ENCODE results near the gene FRS3. TPM values are rescaled to one million over a fixed set of nuclear protein-coding genes. Genes with fewer than 3 reads are reported as not detected.

The FRS3 gene, protein sequence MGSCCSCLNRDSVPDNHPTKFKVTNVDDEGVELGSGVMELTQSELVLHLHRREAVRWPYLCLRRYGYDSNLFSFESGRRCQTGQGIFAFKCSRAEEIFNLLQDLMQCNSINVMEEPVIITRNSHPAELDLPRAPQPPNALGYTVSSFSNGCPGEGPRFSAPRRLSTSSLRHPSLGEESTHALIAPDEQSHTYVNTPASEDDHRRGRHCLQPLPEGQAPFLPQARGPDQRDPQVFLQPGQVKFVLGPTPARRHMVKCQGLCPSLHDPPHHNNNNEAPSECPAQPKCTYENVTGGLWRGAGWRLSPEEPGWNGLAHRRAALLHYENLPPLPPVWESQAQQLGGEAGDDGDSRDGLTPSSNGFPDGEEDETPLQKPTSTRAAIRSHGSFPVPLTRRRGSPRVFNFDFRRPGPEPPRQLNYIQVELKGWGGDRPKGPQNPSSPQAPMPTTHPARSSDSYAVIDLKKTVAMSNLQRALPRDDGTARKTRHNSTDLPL
- polyA plus RNA-seq (2012; ENCODE audit: insufficient read length, low read depth) = 8.2 TPM

DNA sequence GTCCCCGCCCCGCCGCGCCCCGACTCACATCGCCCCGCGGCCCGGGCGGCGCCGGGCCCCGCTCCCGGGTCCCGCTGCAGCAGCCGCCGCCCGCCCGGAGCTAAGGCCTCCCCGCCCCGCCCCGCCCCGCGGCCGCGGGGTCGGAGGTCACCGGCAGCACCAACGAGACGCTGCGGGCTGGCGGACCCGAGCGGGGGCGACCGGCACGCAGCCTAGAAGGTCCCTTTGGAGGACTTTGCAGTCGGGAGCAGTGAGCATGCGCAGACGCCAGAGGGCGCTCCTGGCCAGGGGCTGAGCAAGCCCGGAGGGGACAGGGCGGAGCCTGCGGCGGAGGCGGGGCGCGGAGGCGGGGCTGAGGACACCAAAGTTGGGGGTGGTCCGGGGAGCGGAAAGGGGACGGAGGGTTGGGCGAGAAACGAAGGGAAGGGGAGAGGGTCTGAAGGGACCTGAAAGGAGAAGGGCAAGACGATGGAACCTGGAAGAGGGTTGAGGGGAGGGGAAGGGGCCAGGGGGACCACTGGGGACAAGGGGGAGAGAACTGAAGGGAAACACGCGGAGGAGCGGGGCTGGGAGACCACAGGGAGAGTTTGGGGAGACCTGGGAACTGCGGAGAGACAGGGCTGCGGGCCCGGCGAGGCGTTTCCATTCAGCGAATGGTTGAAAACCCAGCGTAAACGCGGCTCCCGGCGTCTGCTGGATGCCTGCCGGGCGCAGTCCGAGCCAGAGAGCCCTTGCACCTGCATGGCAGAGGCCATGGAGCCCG, at the start of gene FRS3:
Gene FRS3 (minus strand): TSS at position 113 of the 763 bp plus-strand sequence. CDS start 2,913 bp downstream, outside the sequence.
- peak; percentile 35; the same call in 1 of the 2 replicates for TF ChIP-seq POLR2AphosphoS5 (IDR thresholded peaks at IDR 0.05; ENCODE audit: low read depth, low read length)
- no peak for TF ChIP-seq TAF1 (IDR thresholded peaks at IDR 0.05; ENCODE audit: borderline replicate concordance, insufficient read depth, low read length)
- no peak for TF ChIP-seq SIN3A (IDR thresholded peaks at IDR 0.05; ENCODE audit: borderline replicate concordance, insufficient read depth, low read length)
- TF ChIP-seq, protein P1, sequence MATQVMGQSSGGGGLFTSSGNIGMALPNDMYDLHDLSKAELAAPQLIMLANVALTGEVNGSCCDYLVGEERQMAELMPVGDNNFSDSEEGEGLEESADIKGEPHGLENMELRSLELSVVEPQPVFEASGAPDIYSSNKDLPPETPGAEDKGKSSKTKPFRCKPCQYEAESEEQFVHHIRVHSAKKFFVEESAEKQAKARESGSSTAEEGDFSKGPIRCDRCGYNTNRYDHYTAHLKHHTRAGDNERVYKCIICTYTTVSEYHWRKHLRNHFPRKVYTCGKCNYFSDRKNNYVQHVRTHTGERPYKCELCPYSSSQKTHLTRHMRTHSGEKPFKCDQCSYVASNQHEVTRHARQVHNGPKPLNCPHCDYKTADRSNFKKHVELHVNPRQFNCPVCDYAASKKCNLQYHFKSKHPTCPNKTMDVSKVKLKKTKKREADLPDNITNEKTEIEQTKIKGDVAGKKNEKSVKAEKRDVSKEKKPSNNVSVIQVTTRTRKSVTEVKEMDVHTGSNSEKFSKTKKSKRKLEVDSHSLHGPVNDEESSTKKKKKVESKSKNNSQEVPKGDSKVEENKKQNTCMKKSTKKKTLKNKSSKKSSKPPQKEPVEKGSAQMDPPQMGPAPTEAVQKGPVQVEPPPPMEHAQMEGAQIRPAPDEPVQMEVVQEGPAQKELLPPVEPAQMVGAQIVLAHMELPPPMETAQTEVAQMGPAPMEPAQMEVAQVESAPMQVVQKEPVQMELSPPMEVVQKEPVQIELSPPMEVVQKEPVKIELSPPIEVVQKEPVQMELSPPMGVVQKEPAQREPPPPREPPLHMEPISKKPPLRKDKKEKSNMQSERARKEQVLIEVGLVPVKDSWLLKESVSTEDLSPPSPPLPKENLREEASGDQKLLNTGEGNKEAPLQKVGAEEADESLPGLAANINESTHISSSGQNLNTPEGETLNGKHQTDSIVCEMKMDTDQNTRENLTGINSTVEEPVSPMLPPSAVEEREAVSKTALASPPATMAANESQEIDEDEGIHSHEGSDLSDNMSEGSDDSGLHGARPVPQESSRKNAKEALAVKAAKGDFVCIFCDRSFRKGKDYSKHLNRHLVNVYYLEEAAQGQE (IDR thresholded peaks at IDR 0.05; ENCODE audit: insufficient read depth in 1 of 2, low read depth in 2 of 2, low read length in 2 of 2) = no peak

DNA sequence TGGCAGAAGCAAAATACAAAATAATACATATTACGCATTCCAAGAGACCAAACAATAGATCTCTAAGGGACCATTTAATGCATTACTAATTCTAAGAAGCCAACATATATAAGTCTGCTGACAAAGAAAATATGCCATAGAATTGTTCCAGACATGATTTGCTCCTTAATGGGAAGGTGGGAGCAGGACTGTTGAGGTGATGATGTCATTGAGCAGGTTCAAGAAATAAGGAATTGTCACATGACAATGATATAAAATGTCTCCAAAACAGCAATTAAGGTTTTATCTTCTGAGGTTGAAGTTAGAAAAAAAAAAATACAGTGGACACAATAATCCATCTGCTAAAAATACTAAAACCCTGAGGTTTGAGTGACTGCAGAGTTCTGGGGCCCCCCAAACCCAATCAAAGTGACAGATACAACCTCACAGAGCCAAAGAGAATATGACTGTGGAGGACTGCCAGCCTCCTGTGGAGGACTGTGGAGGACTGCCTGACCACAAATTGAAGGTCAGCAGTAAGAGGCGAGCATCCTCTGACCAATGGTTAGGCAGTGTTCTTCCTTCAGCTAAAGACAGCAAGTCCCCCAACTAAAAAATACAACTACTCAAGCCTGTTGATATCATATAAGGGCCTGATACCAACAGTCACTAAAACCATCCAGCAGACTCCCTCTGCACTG, 46.8 kb upstream of the FRS3 start:
- TF ChIP-seq FOXP2 (optimal IDR thresholded peaks at IDR 0.05; ENCODE audit: borderline replicate concordance, extremely low read depth, extremely low read length, insufficient read depth) = no peak
- TF ChIP-seq TAF1 (IDR thresholded peaks at IDR 0.05; ENCODE audit: borderline replicate concordance, insufficient read depth, low read length) = no peak
- no peak for TF ChIP-seq SIN3A (IDR thresholded peaks at IDR 0.05; ENCODE audit: borderline replicate concordance, insufficient read depth, low read length)
- TF ChIP-seq, protein P1 (IDR thresholded peaks at IDR 0.05; ENCODE audit: insufficient read depth in 1 of 2, low read depth in 2 of 2, low read length in 2 of 2) = no peak
- no peak for TF ChIP-seq POLR2AphosphoS5 (IDR thresholded peaks at IDR 0.05; ENCODE audit: low read depth, low read length)

DNA sequence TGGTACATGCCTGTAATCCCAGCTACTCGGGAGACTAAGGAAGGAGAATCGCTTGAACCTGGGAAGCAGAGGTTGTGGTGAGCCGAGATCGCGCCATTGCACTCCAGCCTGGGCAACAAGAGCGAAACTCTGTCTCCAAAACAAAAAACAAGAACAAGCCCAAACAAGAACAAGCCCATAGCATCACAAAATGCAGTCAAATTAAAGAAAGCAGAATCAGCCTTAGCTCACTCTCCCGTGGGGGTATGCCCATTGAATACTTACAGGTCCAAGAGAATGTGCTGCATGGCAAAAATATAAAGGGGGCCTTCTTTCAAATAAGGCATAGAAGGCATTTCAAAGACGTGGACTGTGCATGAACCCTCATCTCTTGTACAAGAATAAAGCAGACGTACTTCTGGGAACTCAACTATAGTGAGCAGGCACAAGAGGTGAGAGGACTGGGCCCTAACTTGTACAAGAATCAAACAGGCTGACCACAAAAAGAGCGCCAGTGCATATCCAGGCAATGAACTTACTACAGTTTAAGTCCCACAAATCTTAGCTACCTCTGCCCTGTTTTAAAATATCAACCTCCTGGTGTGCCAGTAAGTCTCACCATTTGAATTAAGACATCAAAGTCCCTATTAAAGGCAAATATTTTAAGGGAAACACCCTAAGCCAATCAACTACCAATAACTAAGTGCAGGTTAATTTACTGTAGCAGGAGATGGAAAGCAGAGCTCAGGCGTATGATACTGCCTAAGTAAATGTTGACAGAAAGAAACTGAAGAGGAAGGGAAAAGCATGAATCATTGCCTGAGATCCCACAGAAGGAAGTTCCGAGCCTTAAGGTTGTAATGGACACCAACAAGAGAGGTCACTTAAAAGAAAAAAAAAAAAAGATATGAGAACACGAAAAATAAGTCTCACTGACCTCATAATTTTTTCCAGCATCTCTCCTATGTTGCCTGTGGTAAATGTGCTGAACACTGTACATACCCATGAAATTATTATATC, 45.2 kb upstream of the FRS3 start:
- TF ChIP-seq POLR2AphosphoS5 (IDR thresholded peaks at IDR 0.05; ENCODE audit: low read depth, low read length) = no peak
- TF ChIP-seq, protein P1 (IDR thresholded peaks at IDR 0.05; ENCODE audit: insufficient read depth in 1 of 2, low read depth in 2 of 2, low read length in 2 of 2) = no peak
- no peak for TF ChIP-seq TAF1 (IDR thresholded peaks at IDR 0.05; ENCODE audit: borderline replicate concordance, insufficient read depth, low read length)
- TF ChIP-seq SIN3A (IDR thresholded peaks at IDR 0.05; ENCODE audit: borderline replicate concordance, insufficient read depth, low read length) = no peak

DNA sequence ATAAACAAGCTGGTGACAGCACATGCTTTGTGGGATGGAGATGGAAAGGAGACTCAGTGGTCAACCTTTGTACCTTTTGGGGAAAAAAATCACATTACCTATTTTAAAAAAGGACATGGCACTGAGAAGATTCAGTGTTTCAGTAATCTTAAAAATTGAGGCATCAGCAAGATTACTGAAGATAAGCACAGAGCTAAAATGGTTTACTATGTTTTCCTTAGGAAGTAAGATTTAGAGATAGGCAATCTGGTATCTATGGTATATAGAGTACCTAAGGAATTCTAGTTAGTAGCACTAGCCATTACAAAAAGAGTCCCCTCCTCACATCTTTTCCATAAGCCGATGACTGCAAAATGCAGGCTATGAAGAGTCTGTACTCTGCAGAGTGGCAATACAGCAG, 43.5 kb upstream of the FRS3 start:
- TF ChIP-seq, protein P1 (IDR thresholded peaks at IDR 0.05; ENCODE audit: insufficient read depth in 1 of 2, low read depth in 2 of 2, low read length in 2 of 2) = no peak
- TF ChIP-seq SIN3A (IDR thresholded peaks at IDR 0.05; ENCODE audit: borderline replicate concordance, insufficient read depth, low read length) = no peak
- no peak for TF ChIP-seq FOXP2 (optimal IDR thresholded peaks at IDR 0.05; ENCODE audit: borderline replicate concordance, extremely low read depth, extremely low read length, insufficient read depth)
- no peak for TF ChIP-seq POLR2AphosphoS5 (IDR thresholded peaks at IDR 0.05; ENCODE audit: low read depth, low read length)
- no peak for TF ChIP-seq TAF1 (IDR thresholded peaks at IDR 0.05; ENCODE audit: borderline replicate concordance, insufficient read depth, low read length)
